GM18861 (cell line): ENCODE data around the gene MECP2.

Source experiments
- ATAC-seq: cut with Tn5 transposase; IDR thresholded peaks from one replicate; pipeline ENCODE4 v1.9.1; 2021; ENCODE audit not compliant: unreplicated experiment

The MECP2 gene

GRCh38 chrX:154019633-154020528 lies 77.6 kb downstream of the MECP2 start, which contains the start of gene IRAK1:
Gene IRAK1, minus strand, starts transcription at chrX:154019902. Its CDS starts 90 bp downstream, at chrX:154019812.
- peak; percentile 40 for ATAC-seq

GRCh38 chrX:154019061-154019621 lies 78.4 kb downstream of the MECP2 start:
- no peak for ATAC-seq

DNA sequence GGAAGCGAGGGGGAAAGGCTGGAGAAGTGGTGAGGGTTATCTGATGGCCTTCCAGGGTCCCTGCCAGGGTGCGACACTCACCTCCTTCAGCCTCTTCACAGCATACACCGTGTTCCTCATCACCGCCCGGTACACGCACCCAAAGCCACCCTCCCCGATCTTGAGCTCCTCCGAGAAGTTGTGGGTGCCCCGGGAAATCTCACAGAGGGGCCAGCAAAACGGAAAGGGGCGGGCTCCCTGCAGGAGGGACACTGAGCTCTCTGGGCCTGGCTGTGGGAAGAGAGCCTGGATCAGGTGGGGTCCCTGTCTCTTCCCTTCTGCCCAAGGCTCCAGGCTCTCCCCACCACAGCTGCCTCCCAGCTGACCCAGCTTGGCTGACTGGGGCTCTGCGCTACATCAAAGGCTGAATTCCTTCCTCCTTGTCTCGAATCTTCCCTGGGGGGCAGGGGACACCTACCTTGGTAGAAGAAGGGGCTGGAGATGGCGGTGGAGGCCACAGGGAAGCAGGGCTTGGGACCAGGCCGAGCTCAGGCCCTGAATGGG lies 78.9 kb downstream of the MECP2 start:
- ATAC-seq = no peak

GRCh38 chrX:154017766-154018517 lies 79.6 kb downstream of the MECP2 start:
- no peak for ATAC-seq

DNA sequence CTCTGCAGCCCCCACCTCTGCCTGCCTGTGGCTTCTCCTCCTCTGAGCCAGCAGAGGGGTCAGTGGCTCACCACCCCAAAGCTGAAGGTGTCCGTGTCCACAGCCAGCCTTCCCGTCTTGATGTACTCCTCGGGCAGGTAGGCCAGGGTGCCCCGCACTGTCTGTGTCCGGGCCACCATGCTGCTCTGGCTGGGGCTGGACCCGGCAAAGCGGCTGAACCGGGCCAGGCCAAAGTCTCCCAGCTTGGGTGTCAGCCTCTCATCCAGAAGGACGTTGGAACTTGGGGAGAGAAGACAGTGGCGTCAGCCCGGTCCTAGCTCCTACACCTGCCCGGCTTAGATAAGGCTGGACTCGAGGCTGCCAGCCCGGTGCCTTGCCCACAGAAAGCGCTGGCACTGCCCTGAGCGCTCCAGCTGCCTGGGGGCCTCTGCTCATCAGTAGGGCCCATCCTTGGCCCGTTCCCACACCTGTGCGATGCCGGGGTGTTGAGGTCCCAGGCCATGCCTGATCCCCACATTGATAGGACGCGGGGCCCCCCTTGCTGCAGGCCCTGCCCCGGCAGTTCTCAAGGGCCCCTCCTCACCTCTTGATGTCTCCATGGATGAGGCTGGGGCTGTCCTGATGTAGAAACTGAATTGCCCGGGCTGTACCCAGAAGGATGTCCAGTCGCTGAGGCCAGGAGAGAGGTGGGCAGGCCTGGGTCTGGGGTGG lies 81.0 kb downstream of the MECP2 start:
- no peak for ATAC-seq

DNA sequence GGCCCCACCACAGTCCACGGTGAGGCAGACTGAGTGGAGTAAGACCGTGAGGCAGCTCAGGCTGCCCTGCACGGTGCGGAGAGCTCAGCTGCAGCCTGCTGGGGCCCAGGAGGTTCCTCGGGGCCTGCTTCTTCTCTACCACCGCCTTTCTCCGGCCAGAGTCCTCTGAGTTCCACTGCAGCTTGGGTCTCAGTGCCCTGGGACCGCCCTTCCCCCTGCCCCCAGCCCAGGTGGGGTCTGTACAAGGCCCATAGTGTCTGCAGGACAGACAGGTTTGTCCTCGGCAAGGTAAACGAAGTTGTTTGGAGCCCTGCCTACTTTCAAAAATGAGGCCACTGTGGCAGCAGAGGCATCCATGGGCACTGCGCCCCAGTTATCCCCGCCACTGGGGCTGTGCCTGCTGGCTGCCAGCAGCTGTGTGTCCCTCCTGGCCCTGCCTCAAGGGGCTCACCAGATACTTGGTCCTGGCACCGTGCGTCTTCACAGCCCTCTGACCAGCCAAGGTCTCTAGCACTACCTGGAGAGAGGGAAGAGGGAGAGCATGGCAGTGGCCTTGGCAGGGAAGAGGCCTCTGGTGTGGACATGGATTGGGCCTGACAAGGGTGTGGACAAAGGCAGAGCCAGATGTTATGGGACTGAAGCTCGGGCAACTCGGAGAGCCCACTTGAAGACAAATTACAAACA lies 81.8 kb downstream of the MECP2 start:
- no peak for ATAC-seq

- no peak for ATAC-seq
Observed at GRCh38 chrX:154014429-154015380, 82.8 kb downstream of the MECP2 start.

GRCh38 chrX:154013614-154014360 lies 83.7 kb downstream of the MECP2 start:
- no peak for ATAC-seq

- no peak for ATAC-seq
Observed at GRCh38 chrX:154013001-154013421, 84.5 kb downstream of the MECP2 start.

DNA sequence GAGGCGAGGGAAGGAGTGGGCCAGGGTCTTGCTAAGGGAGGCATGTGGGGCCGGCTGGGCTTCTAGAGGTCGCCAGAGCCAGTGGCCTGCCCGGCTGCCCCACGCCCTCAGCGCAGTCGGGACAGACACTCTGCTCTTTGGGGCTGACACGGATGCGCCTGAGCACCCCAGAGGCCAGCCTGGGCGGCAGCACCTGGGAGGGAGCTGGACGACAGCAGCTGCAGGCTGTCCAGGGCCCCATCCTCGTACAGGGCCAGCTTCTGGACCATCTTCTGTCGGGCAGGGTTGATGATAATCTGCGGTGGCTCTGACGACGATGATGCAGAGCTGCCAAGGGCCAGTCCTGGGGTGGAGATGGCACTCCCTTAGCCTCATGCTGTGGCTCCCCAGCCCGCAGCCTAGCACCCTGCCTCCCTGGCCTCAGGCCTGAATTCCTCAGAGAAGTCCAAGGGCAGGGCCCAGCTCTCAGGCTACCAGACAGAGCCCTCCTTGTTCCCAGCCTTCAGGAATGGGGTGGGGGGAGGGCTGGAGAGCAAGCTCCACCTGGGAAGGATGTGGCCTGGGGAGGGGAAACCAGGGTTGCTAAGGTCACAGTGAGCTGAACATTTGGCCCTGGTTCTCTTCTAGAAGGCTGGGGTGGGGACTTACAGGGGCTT lies 85.1 kb downstream of the MECP2 start:
- ATAC-seq = no peak

- ATAC-seq = no peak
Observed at GRCh38 chrX:154011376-154012335, 85.9 kb downstream of the MECP2 start.

DNA sequence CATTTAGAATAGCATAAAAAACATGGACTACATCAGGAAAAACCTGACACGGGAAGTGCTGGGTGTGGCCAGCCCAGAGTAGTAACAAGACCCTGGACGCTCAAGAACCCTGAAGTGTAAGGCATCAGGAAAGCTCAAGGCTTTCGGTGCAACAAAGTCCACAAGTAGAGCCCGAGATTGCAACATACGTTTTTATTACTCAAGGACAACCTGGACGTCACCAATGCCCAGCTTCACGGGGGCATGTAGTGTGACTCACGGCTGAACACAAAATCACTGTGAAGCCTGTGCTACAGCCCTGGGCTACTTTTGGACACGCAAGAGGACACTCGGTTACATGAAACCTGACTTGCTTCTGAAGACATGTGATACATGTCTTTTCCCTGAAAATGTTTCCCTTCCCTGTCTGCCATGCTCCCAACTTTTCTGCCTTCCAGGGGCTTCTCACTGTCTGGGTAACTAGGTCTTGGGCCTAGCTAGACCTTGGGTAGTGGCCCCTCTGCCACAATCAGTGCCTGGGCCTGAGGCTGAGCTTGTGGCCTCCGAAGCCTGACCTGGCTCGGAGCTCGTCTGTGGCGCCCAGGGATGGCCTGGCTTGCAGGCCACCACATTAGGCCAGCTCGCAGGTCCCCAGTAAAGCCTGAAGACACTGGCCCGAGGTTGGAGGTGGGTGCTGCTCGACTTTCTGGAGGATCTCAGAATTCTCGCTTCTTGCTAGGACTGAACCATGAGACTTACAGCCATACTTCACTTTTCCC lies 87.0 kb downstream of the MECP2 start:
- ATAC-seq = no peak

DNA sequence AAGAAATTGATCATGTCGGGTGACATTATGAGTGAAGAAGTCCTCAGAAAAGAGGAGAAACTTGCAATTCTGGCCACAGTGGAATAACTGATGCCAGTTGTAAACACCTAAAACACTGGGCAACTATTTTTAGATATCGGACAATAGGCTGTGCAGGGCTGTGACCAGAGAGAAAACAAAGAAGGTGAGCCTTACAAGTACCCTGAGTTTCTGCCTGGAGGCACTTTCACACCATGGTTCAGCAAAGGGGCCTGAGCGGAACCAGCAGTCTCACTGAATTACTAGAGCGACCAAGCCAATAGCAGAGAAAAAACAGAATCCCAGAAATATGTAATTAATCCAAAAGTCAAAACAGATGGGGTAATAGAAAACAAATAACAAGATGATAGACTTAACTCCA lies 89.0 kb downstream of the MECP2 start:
- ATAC-seq = no peak

- no peak for ATAC-seq
Observed at GRCh38 chrX:154006947-154007346, 90.6 kb downstream of the MECP2 start.

- no peak for ATAC-seq
Observed at GRCh38 chrX:154004315-154004714, 93.2 kb downstream of the MECP2 start.

DNA sequence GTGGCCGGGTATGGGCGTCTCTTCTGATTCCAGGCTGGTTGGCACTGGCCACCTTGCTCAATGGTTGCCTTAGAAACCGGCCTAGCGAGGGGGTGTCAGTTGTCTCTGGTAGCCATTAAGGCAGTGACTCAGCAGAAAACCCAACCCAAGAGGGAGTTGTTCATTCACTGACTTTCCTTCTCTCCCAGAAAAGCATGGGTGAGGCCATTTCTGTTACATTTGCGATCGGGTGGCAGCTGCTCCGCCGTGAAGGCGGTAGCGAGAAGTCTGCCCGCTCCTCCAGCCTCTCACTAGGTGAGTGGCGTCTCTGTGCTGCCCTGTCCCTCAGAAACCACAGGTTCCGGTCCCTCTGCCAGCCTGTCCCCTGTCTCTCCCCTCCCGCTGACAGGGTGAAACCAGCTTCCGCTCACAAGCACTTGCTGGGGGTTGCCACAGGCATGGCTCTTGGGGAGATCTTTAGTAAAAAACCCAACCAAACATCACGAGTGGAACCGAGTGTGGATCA lies 95.2 kb downstream of the MECP2 start:
- ATAC-seq = no peak
